ENCODE results near the gene RPS6KC1. TPM values are rescaled to one million over a fixed set of nuclear protein-coding genes. Genes with fewer than 3 reads are reported as not detected.
A peak's percentile ranks its signal among the peaks of the same experiment; 100 is the strongest.

The RPS6KC1 gene
- total and polyA plus RNA-seq, 3 donors from 2014 or later = 32.2 to 60.2 (median 55.5) TPM

DNA sequence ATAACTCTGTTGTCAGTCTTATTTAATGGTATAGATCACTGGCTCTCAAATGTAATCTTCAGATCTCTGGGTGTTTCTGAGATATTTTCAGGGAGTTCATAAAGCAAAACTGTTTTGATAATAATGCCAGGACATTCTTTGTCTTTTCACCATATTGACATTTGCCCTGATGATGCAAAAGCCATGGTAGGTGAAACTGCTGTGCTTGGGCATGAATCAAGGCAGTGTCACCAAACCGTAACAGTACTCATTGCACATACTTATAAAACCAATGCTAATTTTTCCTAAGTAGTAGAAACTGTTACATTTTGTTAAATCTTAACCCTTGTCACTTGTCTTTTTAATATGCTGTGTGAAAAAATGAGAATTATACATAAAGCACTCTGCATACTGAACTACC is 76.0 kb downstream of the RPS6KC1 start:
- no peak overlapping the region for H3K27ac ChIP-seq
- H3K27me3 ChIP-seq = no peaks in the 10 kb centered on the region
- H3K4me3 ChIP-seq = no peak overlapping the region
- DNase-seq = no peak
- no peaks in the 10 kb centered on the region for H3K4me1 ChIP-seq
- WGBS, 2 donors = 80 to 92% methylated on average over 1 of the region's 1 CpG
- TF ChIP-seq POLR2A (IDR thresholded peaks at IDR 0.05) (no peak), CTCF (IDR thresholded peaks at IDR 0.05) (no peak)
- intact Hi-C loops (cut with DNase I; ENCODE audit: low total_unique reads) = no loop called here
- no peaks in the 10 kb centered on the region for H3K9me3 ChIP-seq
- no peaks in the 10 kb centered on the region for H3K36me3 ChIP-seq (ENCODE audit: low read depth, missing control alignments)

GRCh38 chr1:213131851-213132655 is 81.0 kb downstream of the RPS6KC1 start:
- intact Hi-C loops (cut with DNase I; ENCODE audit: low total_unique reads) = no loop called here

GRCh38 chr1:213135572-213135971 is 84.5 kb downstream of the RPS6KC1 start:
- Histone ChIP-seq H3K36me3 (ENCODE audit: low read depth, missing control alignments) (no peaks in the 10 kb centered on the region), H3K27ac (peak overlapping the region in 1 of 2 donors; percentile 63), H3K9me3 (no peaks in the 10 kb centered on the region), H3K27me3 (no peaks in the 10 kb centered on the region), H3K4me1 (peaks cover 9% of the 10 kb centered on the region), H3K4me3 (no peak overlapping the region)
- intact Hi-C loops (cut with DNase I; ENCODE audit: low total_unique reads) = no loop called here
- TF ChIP-seq CTCF (IDR thresholded peaks at IDR 0.05) (no peak), POLR2A (IDR thresholded peaks at IDR 0.05) (no peak)
- DNase-seq = no peak

More at GRCh38 chr1:213131851-213132655, 81.0 kb downstream of the RPS6KC1 start:
- no peak for TF ChIP-seq CTCF (IDR thresholded peaks at IDR 0.05)
- TF ChIP-seq POLR2A (IDR thresholded peaks at IDR 0.05) = no peak
- Histone ChIP-seq H3K27ac (no peak overlapping the region), H3K4me1 (peaks cover 9% of the 10 kb centered on the region), H3K36me3 (ENCODE audit: low read depth, missing control alignments) (no peaks in the 10 kb centered on the region), H3K27me3 (no peaks in the 10 kb centered on the region), H3K4me3 (no peak overlapping the region), H3K9me3 (no peaks in the 10 kb centered on the region)
- DNase-seq = no peak

- intact Hi-C loops (cut with DNase I; ENCODE audit: low total_unique reads) = no loop called here
- DNase-seq = no peak
- Histone ChIP-seq H3K27ac (peak overlapping the region in 1 of 2 donors; percentile 63), H3K4me3 (no peak overlapping the region), H3K4me1 (peaks cover 9% of the 10 kb centered on the region), H3K9me3 (no peaks in the 10 kb centered on the region), H3K36me3 (ENCODE audit: low read depth, missing control alignments) (no peaks in the 10 kb centered on the region), H3K27me3 (no peaks in the 10 kb centered on the region)
- WGBS, 2 donors = 82 to 85% methylated on average over 5 of the region's 5 CpGs
- TF ChIP-seq POLR2A (IDR thresholded peaks at IDR 0.05) (no peak), CTCF (IDR thresholded peaks at IDR 0.05) (no peak)
These were observed 85.3 kb downstream of the RPS6KC1 start for GRCh38 chr1:213136190-213136917.
